Hindlimb muscle (tissue), 1 donor: ENCODE results near the gene AUTS2. TPM values are rescaled to one million over a fixed set of nuclear protein-coding genes. Genes with fewer than 3 reads are reported as not detected.

Experiments used
- DNase-seq: peaks from one replicate; pipeline ENCODE4 v3.0.0-alpha.2; 2013
- polyA plus RNA-seq: library from polyadenylated mRNA; unstranded; fragments of 120-200 nt; gene quantifications from one replicate; pipeline ENCODE4 v1.2.1, GENCODE V29; 2013; ENCODE audit not compliant: insufficient read length

The AUTS2 gene
- polyA plus RNA-seq, 1 donor = 80.5 TPM

- no peak for DNase-seq
Observed at GRCh38 chr7:70142247-70142932, 544.1 kb downstream of the AUTS2 start.

GRCh38 chr7:70143075-70144044 is 545.1 kb downstream of the AUTS2 start:
- DNase-seq = peak; percentile 55

GRCh38 chr7:70148997-70149396 is 550.7 kb downstream of the AUTS2 start:
- no peak for DNase-seq

GRCh38 chr7:70152313-70152712 is 554.0 kb downstream of the AUTS2 start:
- no peak for DNase-seq

GRCh38 chr7:70153933-70154332 is 555.7 kb downstream of the AUTS2 start:
- no peak for DNase-seq

GRCh38 chr7:70154521-70155180 is 556.4 kb downstream of the AUTS2 start:
- no peak for DNase-seq

GRCh38 chr7:70156057-70156456 is 557.8 kb downstream of the AUTS2 start:
- DNase-seq = no peak

- no peak for DNase-seq
Observed at GRCh38 chr7:70159121-70159520, 560.8 kb downstream of the AUTS2 start.

GRCh38 chr7:70165477-70166170 is 567.3 kb downstream of the AUTS2 start:
- DNase-seq = no peak

GRCh38 chr7:70171369-70171920 is 573.2 kb downstream of the AUTS2 start:
- no peak for DNase-seq

GRCh38 chr7:70177166-70177565 is 578.9 kb downstream of the AUTS2 start:
- DNase-seq = no peak

- no peak for DNase-seq
Observed at GRCh38 chr7:70178211-70178610, 579.9 kb downstream of the AUTS2 start.

- no peak for DNase-seq
Observed at GRCh38 chr7:70178787-70179186, 580.5 kb downstream of the AUTS2 start.

- no peak for DNase-seq
Observed at GRCh38 chr7:70182521-70182920, 584.2 kb downstream of the AUTS2 start.

- DNase-seq = no peak
Observed at GRCh38 chr7:70183278-70183677, 585.0 kb downstream of the AUTS2 start.

GRCh38 chr7:70188901-70189650 is 590.8 kb downstream of the AUTS2 start:
- no peak for DNase-seq

- no peak for DNase-seq
Observed at GRCh38 chr7:70189776-70190175, 591.5 kb downstream of the AUTS2 start.

- DNase-seq = no peak
Observed at GRCh38 chr7:70190281-70190680, 592.0 kb downstream of the AUTS2 start.

- DNase-seq = no peak
Observed at GRCh38 chr7:70193514-70193913, 595.2 kb downstream of the AUTS2 start.

- DNase-seq = no peak
Observed at GRCh38 chr7:70208236-70209063, 610.2 kb downstream of the AUTS2 start.
